H1 (cell line): Measurements from ENCODE around the gene DAGLA. TPM values are rescaled to one million over a fixed set of nuclear protein-coding genes. Genes with fewer than 3 reads are reported as not detected.

ENCODE experiments used
- CTCF ChIA-PET: fragments of 300-600 bp; sonication (Branson Sonifier 250); formaldehyde crosslinking; loops from one replicate; lab custom pipeline; 2021; ENCODE audit not compliant: partially characterized antibody; lab: Charles Lee
- POLR2A ChIA-PET: fragments of 300-600 bp; sonication (Branson Sonifier 250); formaldehyde crosslinking; loops from one replicate; lab custom pipeline; 2021; ENCODE audit warnings: inconsistent platforms; ENCODE audit not compliant: partially characterized antibody; lab: Charles Lee
- DNase-seq, 2 experiments: peaks; one replicate each; pipeline versions ENCODE4 v3.0.0 to v3.0.0-alpha.2; 2010 to 2022; ENCODE audit warnings: low spot score in 2 of 2, low read depth in 1 of 2, mixed read lengths in 1 of 2
- FAIRE-seq: peaks from 2 replicates; lab custom pipeline; 2011; peaks lifted over from hg19 to GRCh38; lab: Jason Lieb, UNC
- H2AFZ ChIP-seq: 2 replicates; pipeline ENCODE4 v1.8.1; 2012; ENCODE audit warnings: low read length, inconsistent platforms
- H2AK5ac ChIP-seq: 2 replicates; pipeline ENCODE4 v1.6.1; 2013; ENCODE audit warnings: low read depth, low read length
- H2BK120ac ChIP-seq: replicated peaks from 2 replicates; pipeline ENCODE3; 2013; ENCODE audit warnings: low read depth, low read length, inconsistent platforms
- H2BK12ac ChIP-seq: 2 replicates; pipeline ENCODE4 v1.6.1; 2013; ENCODE audit warnings: low read depth, low read length
- H2BK15ac ChIP-seq: 2 replicates; pipeline ENCODE4 v1.6.1; 2013; ENCODE audit warnings: low read length
- H2BK20ac ChIP-seq: 2 replicates; pipeline ENCODE4 v1.6.1; 2013; ENCODE audit warnings: low read length
- H2BK5ac ChIP-seq: 2 replicates; pipeline ENCODE4 v1.6.1; 2013; ENCODE audit warnings: low read depth, low read length
- H3K14ac ChIP-seq: 2 replicates; pipeline ENCODE4 v1.6.1; 2013; ENCODE audit warnings: inconsistent platforms; ENCODE audit not compliant: insufficient read length
- H3K18ac ChIP-seq: 2 replicates; pipeline ENCODE4 v1.6.1; 2013; ENCODE audit warnings: low read length; ENCODE audit errors: extremely low read depth
- H3K23ac ChIP-seq: 2 replicates; pipeline ENCODE4 v1.6.1; 2013; ENCODE audit warnings: inconsistent platforms; ENCODE audit not compliant: insufficient read length
- H3K23me2 ChIP-seq: 2 replicates; pipeline ENCODE4 v1.6.1; 2013; ENCODE audit warnings: low read depth, low read length
- H3K27ac ChIP-seq: 2 replicates; pipeline ENCODE4 v1.6.1; 2011; ENCODE audit warnings: low read depth, low read length, inconsistent platforms
- H3K27me3 ChIP-seq, 4 experiments: replicated peaks in 1 of 4; 1 replicate in 1 of 4; 2 replicates in 3 of 4; pipeline versions ENCODE4 v1.6.1 to v1.8.1; 2011 to 2013; ENCODE audit warnings: low read length in 3 of 4, mild to moderate bottlenecking in 3 of 4, inconsistent platforms in 2 of 4, mixed read lengths in 2 of 4, moderate library complexity in 1 of 4; ENCODE audit not compliant: control insufficient read depth in 3 of 4, insufficient read depth in 3 of 4; ENCODE audit errors: extremely low read depth in 1 of 4
- H3K36me3 ChIP-seq, 4 experiments: 2 replicates each; pipeline versions ENCODE4 v1.6.1 to v1.8.1; 2011 to 2013; ENCODE audit warnings: mild to moderate bottlenecking in 4 of 4, low read length in 3 of 4, moderate library complexity in 2 of 4, control low read depth in 1 of 4, inconsistent platforms in 1 of 4; ENCODE audit not compliant: insufficient read depth in 4 of 4, control insufficient read depth in 2 of 4
- H3K4ac ChIP-seq: replicated peaks from 2 replicates; pipeline ENCODE3; 2013; ENCODE audit warnings: low read length, low read depth, mixed read lengths, inconsistent platforms; ENCODE audit not compliant: insufficient read length
- H3K4me1 ChIP-seq, 4 experiments: replicated peaks in 1 of 4; 1 replicate in 1 of 4; 2 replicates in 3 of 4; pipeline versions ENCODE4 v1.6.1 to v1.8.1; 2011 to 2013; ENCODE audit warnings: low read length in 3 of 4, inconsistent platforms in 2 of 4, mixed read lengths in 1 of 4; ENCODE audit not compliant: insufficient read depth in 4 of 4, control insufficient read depth in 3 of 4
- H3K4me2 ChIP-seq, 2 experiments: 2 replicates each; pipeline versions ENCODE4 v1.6.1 to v1.8.1; 2011 to 2013; ENCODE audit warnings: low read depth in 2 of 2, low read length in 2 of 2, control low read depth in 1 of 2, inconsistent platforms in 1 of 2, mild to moderate bottlenecking in 1 of 2; ENCODE audit not compliant: insufficient read depth in 1 of 2
- H3K4me3 ChIP-seq, 4 experiments: fragments of 200-600, 300-600 bp in 1 of 4; sonication (generic), shearing (Covaris generic), sonication (Bioruptor Twin) in 1 of 4; 2 replicates each; pipeline versions ENCODE4 v1.5.1 to v1.8.1; 2011 to 2016; ENCODE audit warnings: low read length in 4 of 4, low read depth in 3 of 4, control low read depth in 2 of 4, inconsistent platforms in 2 of 4, mild to moderate bottlenecking in 2 of 4, mixed read lengths in 1 of 4, moderate library complexity in 1 of 4; ENCODE audit not compliant: insufficient read depth in 2 of 4; ENCODE audit errors: extremely low read depth in 1 of 4
- H3K56ac ChIP-seq: replicated peaks from 2 replicates; pipeline ENCODE3; 2013; ENCODE audit warnings: low read depth, mild to moderate bottlenecking, mixed read lengths, low read length, inconsistent platforms; ENCODE audit not compliant: insufficient read length
- H3K79me1 ChIP-seq: 2 replicates; pipeline ENCODE4 v1.6.1; 2013; ENCODE audit warnings: low read depth, low read length, control low read depth
- H3K79me2 ChIP-seq, 2 experiments: 2 replicates each; pipeline versions ENCODE4 v1.6.1 to v1.8.1; 2012 to 2013; ENCODE audit warnings: low read length in 2 of 2, mild to moderate bottlenecking in 2 of 2, inconsistent platforms in 1 of 2; ENCODE audit not compliant: insufficient read depth in 2 of 2, control insufficient read depth in 1 of 2
- H3K9ac ChIP-seq, 4 experiments: replicated peaks in 1 of 4; 1 replicate in 1 of 4; 2 replicates in 3 of 4; pipeline versions ENCODE4 v1.6.1 to v1.8.1; 2011 to 2013; ENCODE audit warnings: low read depth in 3 of 4, low read length in 3 of 4, control low read depth in 2 of 4, mild to moderate bottlenecking in 2 of 4, moderate library complexity in 2 of 4, inconsistent platforms in 1 of 4; ENCODE audit errors: extremely low read depth in 1 of 4
- H3K9me3 ChIP-seq, 2 experiments: 2 replicates each; pipeline versions ENCODE4 v1.6.1 to v1.8.1; 2012 to 2013; ENCODE audit warnings: mild to moderate bottlenecking in 2 of 2, moderate library complexity in 2 of 2, control low read depth in 1 of 2, inconsistent platforms in 1 of 2, low read depth in 1 of 2, low read length in 1 of 2, mixed read lengths in 1 of 2; ENCODE audit not compliant: insufficient read depth in 2 of 2
- H4K20me1 ChIP-seq, 2 experiments: replicated peaks in 1 of 2; 2 replicates each; pipeline versions ENCODE3 to v1.8.1; 2011 to 2013; ENCODE audit warnings: inconsistent platforms in 2 of 2, low read length in 2 of 2, mild to moderate bottlenecking in 1 of 2; ENCODE audit not compliant: insufficient read depth in 2 of 2, control insufficient read depth in 1 of 2
- H4K5ac ChIP-seq: 2 replicates; pipeline ENCODE4 v1.6.1; 2013; ENCODE audit warnings: low read length, low read depth, mixed read lengths, inconsistent platforms; ENCODE audit not compliant: insufficient read length
- H4K8ac ChIP-seq: 2 replicates; pipeline ENCODE4 v1.8.0; 2013; ENCODE audit warnings: mild to moderate bottlenecking, moderate library complexity, low read length, inconsistent platforms; ENCODE audit not compliant: insufficient read depth; ENCODE audit errors: extremely low read depth
- H4K91ac ChIP-seq: replicated peaks from 2 replicates; pipeline ENCODE3; 2013; ENCODE audit warnings: low read length, mixed read lengths, inconsistent platforms; ENCODE audit not compliant: insufficient read length
- ASH2L ChIP-seq: fragments of 200-600, 300-600 bp; sonication (generic); IDR thresholded peaks from one replicate; pipeline ENCODE4 v1.7.1; 2017; ENCODE audit warnings: low read length
- BCL11A ChIP-seq, 2 experiments: IDR thresholded peaks; one replicate each; pipeline ENCODE4 v1.6.1; 2011; ENCODE audit warnings: low read depth in 2 of 2, low read length in 2 of 2, mild to moderate bottlenecking in 2 of 2
- CEBPB ChIP-seq: IDR thresholded peaks from 2 replicates; pipeline ENCODE4 v1.6.1; 2012; ENCODE audit warnings: low read depth, low read length
- CREB1 ChIP-seq: IDR thresholded peaks from 2 replicates; pipeline ENCODE4 v1.6.1; 2012; ENCODE audit warnings: inconsistent platforms
- CTBP2 ChIP-seq: IDR thresholded peaks from 2 replicates; pipeline ENCODE4 v1.7.0; 2011; ENCODE audit warnings: borderline replicate concordance, mild to moderate bottlenecking, moderate library complexity, mixed read lengths, low read length; ENCODE audit not compliant: insufficient read depth, insufficient read length
- NANOG ChIP-seq: IDR thresholded peaks from 2 replicates; pipeline ENCODE4 v1.6.1; 2011; ENCODE audit warnings: low read length, low read depth, mild to moderate bottlenecking, inconsistent platforms; ENCODE audit not compliant: insufficient read depth, poor library complexity, severe bottlenecking
- NRF1 ChIP-seq: IDR thresholded peaks from 2 replicates; pipeline ENCODE4 v1.6.1; 2011; ENCODE audit warnings: mild to moderate bottlenecking, low read depth, low read length, improper control_type of control experiment
- SP2 ChIP-seq: IDR thresholded peaks from 2 replicates; pipeline ENCODE4 v1.6.1; 2012; ENCODE audit warnings: mild to moderate bottlenecking, low read length, inconsistent platforms
- ZNF274 ChIP-seq: IDR thresholded peaks from 2 replicates; pipeline ENCODE4 v1.7.0; 2012; ENCODE audit warnings: low read length, borderline replicate concordance; ENCODE audit errors: extremely low read depth
- WGBS, 2 experiments: shearing (Covaris generic) in 1 of 2; methylation state at CpG; one replicate each; pipeline versions ENCODE4 v1.1.6 to v1.1.7; 2013 to 2015; ENCODE audit warnings: low lambda C conversion rate in 2 of 2, mixed read lengths in 2 of 2, inconsistent platforms in 1 of 2, low coverage in 1 of 2, missing lambda C conversion rate in 1 of 2; ENCODE audit not compliant: insufficient replicate concordance in 2 of 2, insufficient coverage in 1 of 2, insufficient read length in 1 of 2; ENCODE audit errors: extremely low coverage in 1 of 2, missing lambda C conversion rate in 1 of 2; 5-methylcytosine and 5-hydroxymethylcytosine counted together
- polyA plus RNA-seq, 7 experiments: library from polyadenylated mRNA; depleted of rRNA in 3 of 7; stranded (reverse) in 5 of 7; unstranded in 2 of 7; fragments of >200 nt in 5 of 7; fragments of 200-250 nt in 2 of 7; gene quantifications; 1 replicate in 5 of 7; 2 replicates in 1 of 7; 4 replicates in 1 of 7; pipeline versions ENCODE4 v1.2.1 to v1.2.3, GENCODE V29; 2011 to 2013; ENCODE audit warnings: missing spikeins in 2 of 7, mixed read lengths in 2 of 7
- total RNA-seq: library from RNA; stranded (reverse); fragmentation: NEBNext Ultra II Directional; extraction: Animal tissue kit (Norgen Biotek cat#: 25700); gene quantifications from 2 replicates; pipeline ENCODE4 v1.2.1, GENCODE V29; 2021
- TF ChIP-seq, protein P1 (sequence below): IDR thresholded peaks from 2 replicates; pipeline ENCODE4 v1.6.1; 2011; ENCODE audit warnings: low read length, improper control_type of control experiment
- TF ChIP-seq, protein P2 (sequence below): IDR thresholded peaks from 2 replicates; pipeline ENCODE4 v1.6.1; 2012; ENCODE audit warnings: low read length, inconsistent platforms

DAGLA gene
- total and polyA plus RNA-seq, 2 of the 8 experiments (the other 6 are each of a cell fraction or from before 2014, with no cell fraction given) = 3.6 to 6.6 TPM

DNA sequence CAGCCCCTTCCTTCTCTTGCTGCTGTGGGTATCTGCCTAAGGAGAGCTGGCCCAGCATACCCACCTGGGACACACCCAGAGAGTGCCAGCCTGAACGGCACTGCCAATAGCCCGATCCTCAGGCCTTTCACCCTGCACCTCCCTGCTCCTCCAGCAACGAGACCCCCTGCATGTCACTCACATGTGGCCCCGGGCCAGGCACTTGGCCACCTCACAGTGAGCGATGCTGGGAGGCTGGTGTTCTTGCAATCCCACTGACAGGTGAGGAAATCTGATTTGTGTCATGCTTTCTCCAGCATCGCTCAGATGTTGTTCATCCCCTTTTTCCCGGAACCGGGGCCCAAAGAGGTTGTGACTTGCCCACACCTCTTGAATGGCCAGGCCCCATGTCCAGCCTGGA lies 20.5 kb downstream of the DAGLA start:
- Histone ChIP-seq H3K18ac (no peak overlapping the region), H4K5ac (no peak overlapping the region), H2BK15ac (no peak overlapping the region), H3K9me3 (no peaks in the 10 kb centered on the region), H3K79me2 (no peaks in the 10 kb centered on the region), H2AK5ac (no peak overlapping the region), H3K4me3 (no peak overlapping the region), H3K14ac (no peak overlapping the region), H3K36me3 (no peaks in the 10 kb centered on the region), H3K4ac (no peak overlapping the region), H3K27me3 (peaks cover 0 to 3% (median 1%) of the 10 kb centered on the region in 4 experiments; a peak in 1 of 7 replicates), H3K56ac (no peak overlapping the region), H3K23ac (no peak overlapping the region), H4K91ac (peak overlapping the region; percentile 23), H2BK12ac (0 out of 2 replicates have a peak overlapping the region, but pooled peaks have one; percentile 39), H3K4me2 (no peak overlapping the region), H3K23me2 (peaks cover 2% of the 10 kb centered on the region; the same call in 1 of the 2 replicates), H3K9ac (no peak overlapping the region), H2AFZ (no peak overlapping the region), H2BK20ac (0 out of 2 replicates have a peak overlapping the region, but pooled peaks have one; percentile 72), H2BK5ac (no peak overlapping the region), H3K79me1 (no peaks in the 10 kb centered on the region), H3K4me1 (peaks cover 0 to 19% (median 8%) of the 10 kb centered on the region in 4 experiments; a peak in 6 of 7 replicates), H3K27ac (no peak overlapping the region), H4K8ac (peak overlapping the region; percentile 71; the same call in 1 of the 2 replicates), H2BK120ac (no peak overlapping the region), H4K20me1 (no peaks in the 10 kb centered on the region)
- FAIRE-seq (no peak), DNase-seq (no peak)
- CTCF ChIA-PET = interaction anchor here (0.6 to 5.7 kb wide), 13 partner anchors 9 to 88 kb away, joined by 3 to 43 read pairs (median 3); no protein-coding TSS in a partner anchor
- POLR2A ChIA-PET = interaction anchor here (1.4 kb wide), 1 partner anchor 49 kb away, joined by 3 read pairs; no protein-coding TSS in a partner anchor
- 86% methylated on average over 7 of the region's 8 CpGs; no CpG with 5 or more reads in 1 of the 2 experiments for WGBS, 2 experiments
- TF ChIP-seq BCL11A (IDR thresholded peaks at IDR 0.05; ENCODE audit: low read depth in 2 of 2, low read length in 2 of 2) (no peak), CEBPB (no peak), NANOG (no peak), CREB1 (no peak), ZNF274 (no peak), NRF1 (no peak), CTBP2 (no peak), SP2 (no peak), ASH2L (no peak)
- TF ChIP-seq, protein P1, sequence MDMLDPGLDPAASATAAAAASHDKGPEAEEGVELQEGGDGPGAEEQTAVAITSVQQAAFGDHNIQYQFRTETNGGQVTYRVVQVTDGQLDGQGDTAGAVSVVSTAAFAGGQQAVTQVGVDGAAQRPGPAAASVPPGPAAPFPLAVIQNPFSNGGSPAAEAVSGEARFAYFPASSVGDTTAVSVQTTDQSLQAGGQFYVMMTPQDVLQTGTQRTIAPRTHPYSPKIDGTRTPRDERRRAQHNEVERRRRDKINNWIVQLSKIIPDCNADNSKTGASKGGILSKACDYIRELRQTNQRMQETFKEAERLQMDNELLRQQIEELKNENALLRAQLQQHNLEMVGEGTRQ = no peak
- TF ChIP-seq, protein P2, sequence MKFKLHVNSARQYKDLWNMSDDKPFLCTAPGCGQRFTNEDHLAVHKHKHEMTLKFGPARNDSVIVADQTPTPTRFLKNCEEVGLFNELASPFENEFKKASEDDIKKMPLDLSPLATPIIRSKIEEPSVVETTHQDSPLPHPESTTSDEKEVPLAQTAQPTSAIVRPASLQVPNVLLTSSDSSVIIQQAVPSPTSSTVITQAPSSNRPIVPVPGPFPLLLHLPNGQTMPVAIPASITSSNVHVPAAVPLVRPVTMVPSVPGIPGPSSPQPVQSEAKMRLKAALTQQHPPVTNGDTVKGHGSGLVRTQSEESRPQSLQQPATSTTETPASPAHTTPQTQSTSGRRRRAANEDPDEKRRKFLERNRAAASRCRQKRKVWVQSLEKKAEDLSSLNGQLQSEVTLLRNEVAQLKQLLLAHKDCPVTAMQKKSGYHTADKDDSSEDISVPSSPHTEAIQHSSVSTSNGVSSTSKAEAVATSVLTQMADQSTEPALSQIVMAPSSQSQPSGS = no peak
